ENCODE measurements around the gene CDC42BPB.

- TF ChIP-seq, protein P1, sequence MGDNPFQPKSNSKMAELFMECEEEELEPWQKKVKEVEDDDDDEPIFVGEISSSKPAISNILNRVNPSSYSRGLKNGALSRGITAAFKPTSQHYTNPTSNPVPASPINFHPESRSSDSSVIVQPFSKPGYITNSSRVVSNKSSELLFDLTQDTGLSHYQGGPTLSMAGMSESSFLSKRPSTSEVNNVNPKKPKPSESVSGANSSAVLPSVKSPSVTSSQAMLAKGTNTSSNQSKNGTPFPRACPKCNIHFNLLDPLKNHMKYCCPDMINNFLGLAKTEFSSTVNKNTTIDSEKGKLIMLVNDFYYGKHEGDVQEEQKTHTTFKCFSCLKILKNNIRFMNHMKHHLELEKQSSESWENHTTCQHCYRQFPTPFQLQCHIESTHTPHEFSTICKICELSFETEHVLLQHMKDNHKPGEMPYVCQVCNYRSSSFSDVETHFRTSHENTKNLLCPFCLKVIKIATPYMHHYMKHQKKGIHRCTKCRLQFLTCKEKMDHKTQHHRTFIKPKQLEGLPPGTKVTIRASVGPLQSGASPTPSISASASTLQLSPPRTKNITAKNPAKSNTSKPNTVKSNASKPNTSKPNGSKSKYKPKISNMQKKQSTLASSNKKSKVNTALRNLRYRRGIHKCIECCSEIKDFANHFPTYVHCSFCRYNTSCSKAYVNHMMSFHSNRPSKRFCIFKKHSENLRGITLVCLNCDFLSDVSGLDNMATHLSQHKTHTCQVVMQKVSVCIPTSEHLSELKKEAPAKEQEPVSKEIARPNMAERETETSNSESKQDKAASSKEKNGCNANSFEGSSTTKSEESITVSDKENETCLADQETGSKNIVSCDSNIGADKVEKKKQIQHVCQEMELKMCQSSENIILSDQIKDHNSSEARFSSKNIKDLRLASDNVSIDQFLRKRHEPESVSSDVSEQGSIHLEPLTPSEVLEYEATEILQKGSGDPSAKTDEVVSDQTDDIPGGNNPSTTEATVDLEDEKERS (tag by site-specific recombination; IDR thresholded peaks at IDR 0.05): no peak
- TF ChIP-seq ZNF146 (tag by site-specific recombination; IDR thresholded peaks at IDR 0.05): no peak
- TF ChIP-seq REST (tag by site-specific recombination; IDR thresholded peaks at IDR 0.05): no peak
- TF ChIP-seq ZNF510 (tag by site-specific recombination; IDR thresholded peaks at IDR 0.05; ENCODE audit: insufficient replicate concordance): no peak
- TF ChIP-seq ZFP41 (tag by site-specific recombination; IDR thresholded peaks at IDR 0.05; ENCODE audit: borderline replicate concordance): no peak
- TF ChIP-seq, protein P2, sequence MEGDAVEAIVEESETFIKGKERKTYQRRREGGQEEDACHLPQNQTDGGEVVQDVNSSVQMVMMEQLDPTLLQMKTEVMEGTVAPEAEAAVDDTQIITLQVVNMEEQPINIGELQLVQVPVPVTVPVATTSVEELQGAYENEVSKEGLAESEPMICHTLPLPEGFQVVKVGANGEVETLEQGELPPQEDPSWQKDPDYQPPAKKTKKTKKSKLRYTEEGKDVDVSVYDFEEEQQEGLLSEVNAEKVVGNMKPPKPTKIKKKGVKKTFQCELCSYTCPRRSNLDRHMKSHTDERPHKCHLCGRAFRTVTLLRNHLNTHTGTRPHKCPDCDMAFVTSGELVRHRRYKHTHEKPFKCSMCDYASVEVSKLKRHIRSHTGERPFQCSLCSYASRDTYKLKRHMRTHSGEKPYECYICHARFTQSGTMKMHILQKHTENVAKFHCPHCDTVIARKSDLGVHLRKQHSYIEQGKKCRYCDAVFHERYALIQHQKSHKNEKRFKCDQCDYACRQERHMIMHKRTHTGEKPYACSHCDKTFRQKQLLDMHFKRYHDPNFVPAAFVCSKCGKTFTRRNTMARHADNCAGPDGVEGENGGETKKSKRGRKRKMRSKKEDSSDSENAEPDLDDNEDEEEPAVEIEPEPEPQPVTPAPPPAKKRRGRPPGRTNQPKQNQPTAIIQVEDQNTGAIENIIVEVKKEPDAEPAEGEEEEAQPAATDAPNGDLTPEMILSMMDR (tag by site-specific recombination; IDR thresholded peaks at IDR 0.05): no peak
- TF ChIP-seq, protein P3, sequence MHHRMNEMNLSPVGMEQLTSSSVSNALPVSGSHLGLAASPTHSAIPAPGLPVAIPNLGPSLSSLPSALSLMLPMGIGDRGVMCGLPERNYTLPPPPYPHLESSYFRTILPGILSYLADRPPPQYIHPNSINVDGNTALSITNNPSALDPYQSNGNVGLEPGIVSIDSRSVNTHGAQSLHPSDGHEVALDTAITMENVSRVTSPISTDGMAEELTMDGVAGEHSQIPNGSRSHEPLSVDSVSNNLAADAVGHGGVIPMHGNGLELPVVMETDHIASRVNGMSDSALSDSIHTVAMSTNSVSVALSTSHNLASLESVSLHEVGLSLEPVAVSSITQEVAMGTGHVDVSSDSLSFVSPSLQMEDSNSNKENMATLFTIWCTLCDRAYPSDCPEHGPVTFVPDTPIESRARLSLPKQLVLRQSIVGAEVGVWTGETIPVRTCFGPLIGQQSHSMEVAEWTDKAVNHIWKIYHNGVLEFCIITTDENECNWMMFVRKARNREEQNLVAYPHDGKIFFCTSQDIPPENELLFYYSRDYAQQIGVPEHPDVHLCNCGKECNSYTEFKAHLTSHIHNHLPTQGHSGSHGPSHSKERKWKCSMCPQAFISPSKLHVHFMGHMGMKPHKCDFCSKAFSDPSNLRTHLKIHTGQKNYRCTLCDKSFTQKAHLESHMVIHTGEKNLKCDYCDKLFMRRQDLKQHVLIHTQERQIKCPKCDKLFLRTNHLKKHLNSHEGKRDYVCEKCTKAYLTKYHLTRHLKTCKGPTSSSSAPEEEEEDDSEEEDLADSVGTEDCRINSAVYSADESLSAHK (tag by site-specific recombination; IDR thresholded peaks at IDR 0.05): no peak
- no peak for TF ChIP-seq ZNF174 (tag by site-specific recombination; IDR thresholded peaks at IDR 0.05)
- TF ChIP-seq KLF16 (tag by site-specific recombination; IDR thresholded peaks at IDR 0.05): no peak
These were observed 36.6 kb upstream of the CDC42BPB start for GRCh38 chr14:103093856-103094405.
